NCI-H748 treated with DMSO at 0.1 percent for 48 hours (cell line): ENCODE results near the gene KCNQ5.
A peak's percentile ranks its signal among the peaks of the same experiment; 100 is the strongest.

Source experiments
- DNase-seq: peaks from one replicate; lab custom pipeline; 2025; lab: John Stamatoyannopoulos, UW

The KCNQ5 gene

DNA sequence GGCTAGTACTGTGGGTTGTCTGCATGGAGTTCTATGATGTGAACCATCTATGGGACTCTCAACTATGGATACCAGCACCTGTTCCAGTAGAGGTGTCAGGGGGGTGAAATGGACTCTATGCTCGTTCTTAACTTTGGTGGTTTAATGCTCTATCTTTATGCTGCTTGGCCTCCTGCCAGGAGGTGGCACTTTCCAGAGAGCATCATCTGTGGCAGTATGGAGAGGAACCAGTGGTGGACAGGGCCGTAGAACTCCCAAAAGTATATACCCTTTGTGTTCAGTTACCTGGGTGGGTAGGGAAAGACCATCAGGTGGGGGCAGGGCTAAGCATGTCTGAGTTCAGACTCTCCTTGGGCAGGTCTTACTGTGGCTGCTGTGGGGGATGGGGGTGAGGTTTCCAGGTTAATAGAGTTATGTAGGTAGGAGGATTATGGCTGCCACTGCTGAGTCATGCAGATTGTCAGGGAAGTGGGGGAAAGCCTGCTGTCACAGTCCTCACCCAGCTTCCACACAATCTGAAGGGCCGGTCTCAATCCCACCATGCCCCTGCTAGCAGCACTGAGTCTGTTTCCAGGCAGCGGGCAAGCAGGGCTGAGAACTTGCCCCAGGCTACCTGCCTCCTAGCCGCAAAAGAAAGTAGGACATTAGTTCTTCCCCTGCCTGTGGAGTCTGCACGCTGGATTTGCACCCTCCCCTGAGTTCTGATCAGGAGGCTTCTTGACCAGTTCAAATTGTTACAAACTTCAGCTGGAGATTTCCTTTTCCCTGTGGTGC lies 284.0 kb downstream of the KCNQ5 start:
- no peak for DNase-seq

DNA sequence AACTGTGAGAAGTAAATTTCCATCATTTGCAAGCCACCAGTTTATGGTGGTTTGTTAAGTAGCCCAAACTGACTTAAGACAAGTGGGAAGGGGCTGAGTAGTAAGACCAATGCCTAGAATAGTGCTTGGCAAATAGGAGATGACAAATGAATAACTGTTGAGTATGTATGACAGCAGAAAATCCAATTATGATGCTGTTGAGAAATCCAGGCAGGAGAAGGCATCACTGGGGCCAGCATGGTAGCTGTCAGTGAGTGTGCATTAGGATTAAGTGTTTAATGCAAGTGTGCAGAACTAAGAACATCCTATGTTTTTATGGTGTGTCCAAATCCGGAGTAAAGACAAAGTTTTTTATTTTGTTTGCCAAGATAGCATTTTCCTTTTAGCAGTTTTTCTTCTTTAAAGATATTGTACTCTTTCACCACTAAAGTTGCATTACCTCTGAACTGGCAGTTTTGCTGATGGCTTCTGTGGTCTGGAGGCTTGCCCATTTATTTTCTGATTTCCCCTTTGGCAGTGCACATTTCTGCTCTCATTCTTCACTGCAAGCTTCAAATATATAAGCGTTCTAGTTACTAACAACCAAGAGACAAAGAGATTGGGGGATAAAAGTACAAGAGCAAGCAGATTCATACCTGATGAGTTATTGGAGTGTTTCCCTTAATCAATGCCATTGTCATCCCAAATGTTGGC lies 289.7 kb downstream of the KCNQ5 start:
- DNase-seq = no peak

DNA sequence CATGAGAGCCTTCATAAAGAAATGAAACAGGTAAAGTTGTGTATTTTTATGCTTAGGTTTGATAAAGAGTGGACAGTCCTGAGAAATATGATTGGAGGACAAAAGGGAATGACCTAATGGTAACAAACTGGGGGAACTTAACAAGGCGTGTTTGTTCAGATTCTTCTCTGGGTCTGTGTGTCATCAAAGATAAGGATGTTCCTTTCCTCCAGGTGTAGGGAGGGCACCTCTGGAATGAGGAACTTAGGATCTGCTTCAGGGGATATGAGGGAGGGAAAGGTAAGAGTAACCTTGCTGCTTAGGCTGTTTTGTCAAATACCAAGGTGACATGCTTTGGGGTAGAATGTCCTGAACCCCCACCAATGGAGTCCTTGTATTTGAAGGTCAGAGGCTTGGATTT lies 291.9 kb downstream of the KCNQ5 start:
- DNase-seq = no peak

DNA sequence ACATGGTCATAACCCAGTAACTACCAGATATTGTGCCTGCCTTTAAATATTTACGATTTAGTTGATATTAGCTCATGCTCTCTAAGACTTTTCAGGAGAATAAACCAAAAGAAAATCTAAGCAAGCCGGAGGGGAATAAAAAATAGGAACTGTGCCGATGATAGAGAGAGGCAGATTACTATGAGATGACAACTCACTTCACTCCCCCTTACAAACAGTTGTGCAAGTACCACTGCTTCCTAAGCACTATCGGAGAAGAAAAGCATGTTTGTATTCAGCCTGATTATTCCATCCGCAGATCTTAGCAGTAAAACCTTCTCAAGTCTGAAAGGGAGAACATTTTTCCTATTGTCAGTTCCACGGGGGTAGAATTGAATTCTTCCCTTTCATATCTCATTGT lies 294.4 kb downstream of the KCNQ5 start:
- no peak for DNase-seq

DNA sequence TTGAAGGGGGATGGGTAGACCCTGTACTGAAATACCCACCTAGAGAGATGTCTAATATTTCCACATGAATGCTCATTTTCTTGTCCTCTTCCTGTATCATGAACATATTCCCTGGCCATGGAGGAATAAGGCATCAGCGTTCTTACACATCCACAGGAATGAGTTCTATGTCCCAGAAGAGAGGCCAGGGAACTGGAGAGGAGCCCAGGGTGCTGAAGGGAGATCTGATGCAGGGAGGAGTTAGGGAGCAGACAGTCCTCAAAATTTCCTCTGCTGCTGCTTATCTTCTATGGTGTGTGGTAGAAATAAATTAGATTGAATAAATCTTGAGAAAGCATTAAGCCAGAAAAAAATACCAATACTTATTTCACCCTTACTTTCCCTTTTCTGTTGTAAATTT lies 295.0 kb downstream of the KCNQ5 start:
- no peak for DNase-seq

DNA sequence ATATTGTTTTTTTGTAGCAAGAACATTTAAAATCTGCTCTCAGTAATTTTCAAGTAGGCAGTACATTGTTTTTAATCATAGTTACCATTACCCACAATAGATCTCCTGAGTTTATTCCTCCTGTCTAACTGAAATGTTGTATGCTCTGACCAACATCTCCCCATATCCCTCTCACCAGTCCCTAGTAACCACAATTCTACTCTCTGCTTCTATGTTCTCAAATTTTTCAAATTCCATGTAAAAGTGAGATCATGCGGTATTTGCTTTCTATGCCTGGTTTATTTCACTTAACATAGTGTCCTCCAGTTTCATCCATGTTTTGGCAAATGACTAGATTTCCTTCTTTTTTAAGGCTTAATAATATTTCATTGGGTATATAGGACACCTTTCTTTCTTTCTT lies 300.5 kb downstream of the KCNQ5 start:
- DNase-seq = no peak

DNA sequence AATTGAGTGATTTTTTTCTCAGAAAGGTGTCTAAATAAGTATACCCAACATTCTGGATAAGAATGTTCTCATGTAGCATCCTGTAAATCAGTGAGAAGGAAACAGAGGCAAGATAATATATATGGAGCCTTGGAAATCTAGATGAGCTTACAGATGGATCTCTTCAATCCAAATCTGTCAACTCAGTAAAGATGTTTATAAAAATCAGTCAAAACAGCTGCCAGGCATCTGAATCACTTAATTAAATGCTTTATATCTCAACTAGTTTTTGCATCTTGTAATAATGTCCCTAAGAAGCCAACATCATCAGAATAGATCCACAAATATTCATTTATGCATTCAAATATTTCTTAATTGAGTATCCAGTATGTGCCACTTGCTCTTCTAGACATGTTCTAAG lies 303.3 kb downstream of the KCNQ5 start:
- no peak for DNase-seq

DNA sequence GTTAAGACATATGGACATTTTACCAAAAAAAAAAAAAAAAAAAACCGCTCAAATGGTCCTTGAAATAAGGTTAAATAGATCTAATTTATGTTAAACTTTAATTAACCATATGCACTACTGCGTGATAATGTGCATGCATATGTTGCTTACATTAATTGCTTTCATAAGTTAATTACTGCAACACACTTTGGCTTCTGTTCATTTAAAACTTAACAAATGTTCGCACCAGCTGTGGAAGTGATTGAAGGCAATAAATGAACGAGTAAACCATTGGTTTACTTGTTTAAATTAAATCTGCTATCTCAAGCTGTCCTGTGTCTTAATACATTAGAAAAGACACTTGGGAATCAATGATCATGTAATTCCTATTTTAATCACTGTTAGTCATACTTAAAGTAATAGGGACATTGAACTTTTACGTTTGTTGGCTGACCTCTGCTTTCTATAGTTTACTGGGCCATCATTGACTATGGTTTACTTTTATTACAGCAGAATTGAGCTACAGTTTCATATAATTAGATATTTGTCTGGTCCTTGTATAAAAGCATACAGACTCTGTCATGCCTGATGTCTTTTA lies 308.8 kb downstream of the KCNQ5 start:
- DNase-seq = peak; percentile 49

DNA sequence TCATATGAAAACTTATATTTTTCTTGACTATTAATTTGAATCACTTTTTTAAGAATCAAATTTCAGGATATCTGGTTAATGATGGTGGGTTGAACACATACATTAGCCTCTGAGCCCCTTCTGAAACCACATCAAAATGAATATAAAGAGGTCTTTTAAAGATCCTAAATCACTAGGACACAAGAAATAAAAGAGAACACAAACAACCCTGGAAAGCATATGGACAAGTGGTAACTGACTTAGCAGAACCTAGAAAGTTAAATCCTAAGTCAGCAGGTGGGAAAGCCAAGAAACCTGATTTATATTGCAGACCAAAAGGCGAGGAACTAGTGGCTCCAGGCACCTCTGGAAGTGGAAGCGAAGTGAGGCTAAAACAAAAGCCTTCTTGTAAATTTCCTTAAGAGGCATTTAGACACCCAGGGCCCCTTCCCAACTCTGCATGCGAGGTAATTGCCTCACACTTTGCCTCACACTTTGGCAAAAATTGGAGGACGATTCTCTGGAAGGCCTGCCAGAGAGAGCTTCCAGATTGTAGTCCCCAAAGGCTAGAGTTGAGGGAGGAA lies 309.5 kb downstream of the KCNQ5 start:
- no peak for DNase-seq

DNA sequence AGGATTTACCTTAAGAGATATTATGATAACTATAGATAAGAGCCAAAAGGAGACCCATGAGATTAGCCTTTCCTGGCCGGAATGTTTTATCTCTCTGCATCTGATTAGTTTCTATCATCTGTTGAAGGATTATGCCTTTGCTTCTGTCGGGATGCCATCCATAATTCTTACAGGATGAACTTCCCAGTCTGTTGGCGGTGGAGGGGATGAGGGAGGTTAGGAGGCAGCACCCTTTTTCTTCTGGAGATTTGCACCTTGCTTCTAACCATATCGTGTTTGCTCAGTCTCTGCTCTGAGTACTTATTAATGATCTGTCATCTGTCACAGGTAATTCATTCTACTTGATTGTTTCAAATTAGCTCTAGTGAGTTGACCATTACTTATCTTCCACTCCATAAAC lies 311.4 kb downstream of the KCNQ5 start:
- DNase-seq = no peak

DNA sequence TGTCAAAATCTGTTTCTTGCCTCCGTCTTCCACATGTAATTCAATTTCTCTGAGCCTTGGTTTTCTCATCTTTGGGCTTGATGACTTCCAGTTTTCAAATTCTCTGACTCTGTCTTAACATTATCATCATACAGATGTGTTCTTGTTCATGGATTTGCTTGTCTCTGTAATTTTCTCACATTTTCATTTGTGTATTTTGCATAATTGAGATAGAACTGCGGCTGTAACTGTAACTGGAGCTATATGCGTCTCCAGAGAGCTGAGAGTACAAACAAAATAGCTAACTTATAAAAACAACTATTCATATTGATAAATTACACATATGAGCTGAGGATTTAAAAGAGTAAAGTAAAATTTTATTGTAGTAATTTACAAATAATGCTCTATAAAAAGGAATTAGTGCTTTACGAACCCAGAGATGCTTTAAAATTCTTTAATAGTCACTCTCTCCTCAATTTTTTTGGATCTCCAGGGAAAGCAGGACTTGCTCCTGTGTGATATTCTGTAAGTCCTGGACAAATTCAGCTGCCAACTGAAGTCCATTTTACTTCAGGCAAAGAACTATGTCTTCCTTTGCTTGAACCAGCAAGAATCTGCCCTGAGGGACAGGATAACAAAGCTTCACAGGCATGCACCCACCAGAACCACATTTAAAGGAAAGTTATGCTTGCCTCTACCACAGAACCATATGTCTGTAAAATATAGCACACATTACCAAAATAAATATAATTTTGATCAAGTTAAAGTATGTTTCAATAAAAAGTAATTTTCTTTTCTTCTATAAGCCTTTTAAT lies 315.1 kb downstream of the KCNQ5 start:
- DNase-seq = no peak

DNA sequence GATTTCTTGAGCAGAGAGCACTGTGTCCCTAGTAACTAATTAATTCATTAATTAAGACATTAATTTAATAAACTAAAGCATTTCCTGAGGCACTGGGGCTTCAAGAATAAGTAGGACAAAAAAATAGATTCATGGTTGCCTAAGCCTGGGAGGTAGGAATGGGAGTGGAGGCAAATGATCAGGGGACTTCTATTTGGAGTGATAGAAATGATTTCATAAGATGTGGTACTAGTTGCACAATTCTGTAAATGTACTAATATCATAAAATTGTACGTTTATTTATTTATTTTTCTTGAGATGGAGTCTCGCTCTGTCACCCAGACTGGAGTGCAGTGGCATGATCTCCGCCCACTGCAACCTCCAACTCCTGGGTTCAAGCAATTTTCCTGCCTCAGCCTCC lies 316.2 kb downstream of the KCNQ5 start:
- DNase-seq = no peak

DNA sequence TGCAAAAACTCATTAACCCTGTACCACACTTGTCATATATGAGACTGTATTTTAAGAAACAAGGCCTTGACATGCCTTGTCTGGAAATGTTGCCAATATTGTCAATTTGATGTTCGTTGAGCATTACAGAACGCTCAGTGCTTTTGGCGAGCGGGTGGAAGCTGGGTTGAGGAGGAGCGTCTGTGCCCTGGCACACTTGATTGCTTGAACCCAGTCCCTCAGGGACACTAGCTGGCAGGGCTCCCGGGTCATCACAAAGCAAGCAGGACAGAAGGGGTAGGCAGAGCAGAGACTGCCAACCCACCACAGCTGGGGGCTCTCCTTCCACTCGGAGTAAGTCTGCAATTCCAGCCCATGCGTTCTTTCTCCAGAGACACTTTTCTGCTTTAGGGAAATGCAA lies 317.1 kb downstream of the KCNQ5 start:
- no peak for DNase-seq

DNA sequence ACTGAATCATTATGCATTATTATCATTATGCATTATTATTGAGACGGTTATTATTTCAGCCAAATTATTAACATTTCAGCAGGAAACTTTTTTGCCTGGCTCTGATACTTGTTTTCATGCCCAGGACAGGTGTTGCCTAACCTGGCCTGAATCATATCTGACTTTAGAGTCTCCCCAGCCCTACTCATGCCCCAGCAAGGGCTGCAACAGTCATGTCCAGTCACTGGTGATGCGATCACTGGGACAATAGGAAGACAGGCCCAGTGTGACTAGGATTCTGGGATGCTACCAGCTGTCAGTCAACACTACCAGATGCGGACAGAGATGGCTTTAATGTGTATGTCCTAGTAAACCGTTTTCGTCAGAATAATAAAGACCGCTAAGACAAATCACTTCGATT lies 318.4 kb downstream of the KCNQ5 start:
- no peak for DNase-seq

DNA sequence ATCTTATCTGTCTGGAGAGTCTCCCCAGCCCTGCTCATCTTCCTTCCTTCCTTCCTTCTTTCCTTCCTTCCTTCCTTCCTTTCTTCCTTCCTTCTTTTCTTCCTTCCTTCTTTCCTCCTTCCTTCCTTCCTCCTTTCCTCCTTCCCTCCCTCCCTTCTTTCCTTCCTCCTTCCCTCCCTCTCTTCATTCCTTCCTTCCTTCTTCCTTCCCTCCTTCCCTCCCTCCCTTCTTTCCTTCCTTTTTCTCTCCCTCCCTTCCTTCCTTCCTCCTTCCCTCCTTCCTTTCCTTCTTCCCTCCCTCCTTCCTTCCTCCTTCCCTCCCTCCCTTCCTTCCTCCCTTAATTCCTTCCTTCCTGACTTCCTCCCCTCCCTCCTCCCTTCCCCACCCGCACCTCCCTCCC lies 319.4 kb downstream of the KCNQ5 start:
- no peak for DNase-seq

DNA sequence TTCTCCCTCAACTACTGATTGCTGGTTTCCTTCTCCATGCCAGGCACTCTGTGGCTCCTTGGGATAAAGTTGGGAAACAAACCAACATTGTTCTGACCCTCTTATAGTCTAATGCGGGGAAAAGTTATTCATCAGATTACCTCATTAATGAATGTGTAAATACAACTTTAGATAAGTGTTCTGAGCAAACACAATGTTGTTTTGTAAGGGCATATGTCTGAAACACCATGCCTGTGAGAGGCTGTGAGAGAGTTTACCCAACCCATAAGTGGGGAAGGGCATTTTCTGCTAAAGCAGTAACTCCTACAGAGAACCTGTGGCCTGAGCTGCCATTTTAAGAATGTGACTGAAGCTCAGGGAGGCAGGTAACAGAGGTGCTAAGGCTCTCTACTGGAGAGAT lies 319.9 kb downstream of the KCNQ5 start:
- peak; percentile 78 for DNase-seq

DNA sequence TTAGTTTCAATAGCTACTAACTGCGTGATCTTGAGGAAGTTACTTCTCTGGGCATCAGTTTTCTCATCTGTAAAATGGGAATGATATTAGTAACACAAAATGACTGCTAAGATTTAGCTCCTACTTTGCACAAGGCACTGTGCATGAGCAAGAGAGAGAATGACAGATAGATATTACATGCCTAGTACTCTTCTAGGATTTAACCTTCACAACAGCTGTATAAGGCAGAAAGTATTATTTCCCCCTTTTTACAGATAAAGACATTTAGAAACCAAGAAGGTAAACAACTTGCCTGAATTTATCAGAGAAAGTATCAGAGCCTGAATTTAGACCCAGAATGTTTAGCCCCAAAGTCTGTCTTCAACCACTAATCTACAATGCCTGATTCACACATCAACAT lies 321.8 kb downstream of the KCNQ5 start:
- no peak for DNase-seq

DNA sequence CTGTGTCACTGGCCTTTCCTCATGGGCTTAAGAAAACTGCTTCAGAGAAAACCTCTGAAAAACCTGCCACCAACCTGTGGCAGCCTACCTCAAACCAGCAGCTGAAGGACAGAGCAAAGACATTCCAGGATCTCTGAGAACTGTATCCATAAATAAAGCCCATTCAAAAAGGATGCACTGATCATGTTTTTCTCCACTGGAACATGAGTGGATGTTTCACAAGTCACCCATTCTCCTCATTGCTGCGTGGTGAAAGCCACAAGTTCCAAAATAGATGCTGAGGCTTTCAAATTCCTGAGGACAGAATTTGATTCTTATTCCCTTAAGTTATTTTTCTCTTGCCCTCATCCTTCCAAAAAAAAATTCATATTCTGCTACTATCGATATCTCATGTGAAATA lies 322.8 kb downstream of the KCNQ5 start:
- no peak for DNase-seq

DNA sequence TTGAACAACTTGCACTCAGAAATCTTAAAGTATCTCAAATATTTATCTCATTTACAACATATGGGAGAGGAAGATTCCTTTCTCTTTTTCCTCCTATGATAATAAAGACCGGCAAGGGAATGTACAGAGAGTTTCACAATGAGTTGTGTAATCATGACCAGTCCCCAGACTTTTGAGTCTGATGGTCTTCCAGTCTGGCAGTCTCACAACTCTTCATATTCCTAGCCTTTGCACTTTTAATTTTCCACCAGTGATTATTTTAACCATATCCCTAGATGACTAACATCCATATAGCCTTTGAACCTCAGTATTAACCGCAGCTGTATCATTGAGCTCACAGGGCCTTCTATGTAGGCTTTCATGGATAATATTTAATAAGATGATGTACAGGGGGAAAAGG lies 324.9 kb downstream of the KCNQ5 start:
- DNase-seq = no peak

DNA sequence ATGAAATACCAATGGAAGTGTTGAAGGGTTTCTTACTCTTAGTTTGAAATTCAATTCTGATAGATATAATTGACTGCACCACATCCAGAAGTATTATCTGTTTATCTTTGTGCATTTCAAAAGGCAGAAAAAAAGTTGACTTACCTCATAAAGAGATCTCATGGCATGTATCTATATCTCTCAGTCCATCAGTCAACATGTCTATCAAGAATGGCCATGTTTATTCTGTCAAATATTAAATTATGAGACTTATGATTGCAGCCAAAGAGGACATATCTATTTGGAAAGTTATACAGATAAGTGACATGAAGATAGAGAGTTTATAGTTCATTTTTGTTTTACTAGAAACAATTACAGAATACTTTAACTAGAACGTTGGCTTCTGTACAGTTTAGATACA lies 325.7 kb downstream of the KCNQ5 start:
- no peak for DNase-seq

DNA sequence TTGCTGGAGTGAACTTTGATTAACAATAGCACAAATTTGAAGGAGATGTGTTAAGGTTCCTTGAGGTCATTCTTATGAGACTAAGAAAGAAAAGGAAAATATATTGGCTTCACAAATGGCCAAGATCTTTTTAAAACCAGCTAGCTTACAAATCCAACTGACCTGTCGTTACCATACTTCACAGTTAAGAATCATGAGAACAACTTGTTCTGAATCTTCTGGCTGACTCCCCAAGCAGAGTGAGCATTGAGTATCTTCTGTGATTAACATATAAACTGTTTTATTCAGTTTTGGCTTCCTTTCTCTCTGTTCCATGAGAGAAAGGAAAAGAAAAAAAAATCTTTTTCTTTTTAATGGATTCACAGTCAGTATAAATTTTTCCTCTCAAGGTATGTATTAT lies 326.3 kb downstream of the KCNQ5 start:
- DNase-seq = no peak

DNA sequence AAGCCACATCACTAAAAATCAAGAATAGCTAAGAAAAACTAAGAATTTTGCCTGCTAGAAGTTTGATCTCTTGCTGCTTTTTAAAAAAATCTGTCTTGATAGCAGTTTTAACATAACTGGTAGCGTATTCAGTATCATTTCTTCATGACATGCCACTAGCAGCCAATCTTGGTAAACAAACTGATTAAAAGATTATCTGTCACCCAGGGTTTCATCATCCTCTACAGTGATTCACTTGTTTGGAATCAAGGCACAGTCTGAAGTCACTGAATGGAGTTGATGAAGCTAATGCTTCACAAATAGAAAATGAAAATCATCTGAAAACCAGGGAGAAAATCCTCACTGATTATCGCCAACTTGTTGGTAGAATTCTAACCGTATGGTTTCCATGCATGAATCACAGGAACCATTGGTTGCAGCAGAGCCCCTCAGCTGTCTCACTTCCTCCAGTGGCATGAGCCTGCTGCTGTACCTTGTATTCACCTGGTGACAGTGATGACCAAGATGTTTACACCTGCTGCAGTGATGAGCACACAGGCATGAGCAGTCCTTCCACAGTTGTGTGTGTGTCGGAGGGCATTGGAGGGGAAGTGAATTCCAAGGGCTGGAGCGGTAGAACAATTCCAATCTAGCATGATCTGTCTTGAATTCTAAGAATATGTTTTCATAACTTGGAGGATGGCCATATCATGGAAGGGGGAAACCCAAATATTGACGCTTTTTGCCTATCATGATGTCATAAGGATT lies 328.4 kb downstream of the KCNQ5 start:
- no peak for DNase-seq
